Hepatocyte (in vitro differentiated cells): ENCODE data around the gene HES4.

Experiments
- CTCF ChIP-seq: fragments of 200-600 bp; sonication (generic); IDR thresholded peaks from 2 replicates; pipeline ENCODE4 v1.5.1; 2016; ENCODE audit warnings: antibody characterized with exemption, mild to moderate bottlenecking; ENCODE audit not compliant: poor library complexity
- EZH2 ChIP-seq: fragments of 200-600 bp; sonication (generic); IDR thresholded peaks from 2 replicates; pipeline ENCODE4 v1.6.1; 2016; ENCODE audit warnings: antibody characterized with exemption, mild to moderate bottlenecking, borderline replicate concordance

GRCh38 chr1:951364-951763 is 48.5 kb downstream of the HES4 start:
- TF ChIP-seq CTCF = peak; percentile 41
- TF ChIP-seq EZH2 = no peak
